DLD1 (cell line): ENCODE measurements around the gene PTGFRN.

Experiments used
- in situ Hi-C: cut with HindIII; loops from 2 replicates; pipeline ENCODE4 v1.10.0; 2017; ENCODE audit warnings: low sequenced_read_pairs

The PTGFRN gene

GRCh38 chr1:117025568-117025967 is 115.9 kb downstream of the PTGFRN start:
- in situ Hi-C loops = no loop called here

- in situ Hi-C loops = no loop called here
Observed at GRCh38 chr1:117026361-117026760, 116.6 kb downstream of the PTGFRN start.

GRCh38 chr1:117029685-117030084 is 120.0 kb downstream of the PTGFRN start:
- in situ Hi-C loops = no loop called here

GRCh38 chr1:117030271-117030877 is 120.7 kb downstream of the PTGFRN start:
- in situ Hi-C loops = no loop called here

- in situ Hi-C loops = no loop called here
Observed at GRCh38 chr1:117032266-117032665, 122.5 kb downstream of the PTGFRN start.

- in situ Hi-C loops = no loop called here
Observed at GRCh38 chr1:117032681-117033539, 123.2 kb downstream of the PTGFRN start.

GRCh38 chr1:117033772-117034171 is 124.1 kb downstream of the PTGFRN start:
- in situ Hi-C loops = no loop called here

GRCh38 chr1:117034791-117035290 is 125.1 kb downstream of the PTGFRN start:
- in situ Hi-C loops = no loop called here

- in situ Hi-C loops = no loop called here
Observed at GRCh38 chr1:117036018-117036461, 126.3 kb downstream of the PTGFRN start.

GRCh38 chr1:117037802-117038201 is 128.1 kb downstream of the PTGFRN start:
- in situ Hi-C loops = no loop called here

- in situ Hi-C loops = no loop called here
Observed at GRCh38 chr1:117038236-117038635, 128.5 kb downstream of the PTGFRN start.
